ENCODE data around the gene VAPB. TPM values are rescaled to one million over a fixed set of nuclear protein-coding genes. Genes with fewer than 3 reads are reported as not detected.

The VAPB gene
- total RNA-seq, 1 donor from 2014 or later: 53.8 TPM

GRCh38 chr20:58401162-58401561 is 12.1 kb downstream of the VAPB start:
- Mint-ChIP-seq H3K4me3 (ENCODE audit: low read depth) (no peak overlapping the region), H3K9me3 (ENCODE audit: low read depth) (no peaks in the 10 kb centered on the region), H3K36me3 (ENCODE audit: insufficient read depth) (peaks cover 3% of the 10 kb centered on the region), H3K27me3 (no peaks in the 10 kb centered on the region), H3K27ac (no peak overlapping the region), H3K4me1 (ENCODE audit: low read depth) (peaks cover 8% of the 10 kb centered on the region)
- no peak for DNase-seq (ENCODE audit: low spot score, unreplicated experiment)
- no peak for TF ChIP-seq CTCF (IDR thresholded peaks at IDR 0.05; ENCODE audit: unreplicated experiment)

GRCh38 chr20:58402305-58402704 is 13.3 kb downstream of the VAPB start:
- TF ChIP-seq CTCF (IDR thresholded peaks at IDR 0.05; ENCODE audit: unreplicated experiment): no peak
- H3K27ac Mint-ChIP-seq: no peak overlapping the region
- DNase-seq (ENCODE audit: low spot score, unreplicated experiment): no peak
- no peak overlapping the region for H3K4me3 Mint-ChIP-seq (ENCODE audit: low read depth)
- no peaks in the 10 kb centered on the region for H3K9me3 Mint-ChIP-seq (ENCODE audit: low read depth)
- H3K4me1 Mint-ChIP-seq (ENCODE audit: low read depth): peaks cover 9% of the 10 kb centered on the region
- peaks cover 3% of the 10 kb centered on the region for H3K36me3 Mint-ChIP-seq (ENCODE audit: insufficient read depth)
- H3K27me3 Mint-ChIP-seq: no peaks in the 10 kb centered on the region

- no peaks in the 10 kb centered on the region for H3K9me3 Mint-ChIP-seq (ENCODE audit: low read depth)
- TF ChIP-seq CTCF (IDR thresholded peaks at IDR 0.05; ENCODE audit: unreplicated experiment): no peak
- no peaks in the 10 kb centered on the region for H3K27me3 Mint-ChIP-seq
- H3K4me1 Mint-ChIP-seq (ENCODE audit: low read depth): peaks cover 9% of the 10 kb centered on the region
- H3K36me3 Mint-ChIP-seq (ENCODE audit: insufficient read depth): peaks cover 3% of the 10 kb centered on the region
- H3K4me3 Mint-ChIP-seq (ENCODE audit: low read depth): no peak overlapping the region
- H3K27ac Mint-ChIP-seq: no peak overlapping the region
- no peak for DNase-seq (ENCODE audit: low spot score, unreplicated experiment)
Measured at GRCh38 chr20:58402827-58403226, 13.8 kb downstream of the VAPB start.

GRCh38 chr20:58403272-58403671 is 14.2 kb downstream of the VAPB start:
- no peak overlapping the region for H3K27ac Mint-ChIP-seq
- H3K4me1 Mint-ChIP-seq (ENCODE audit: low read depth): peaks cover 12% of the 10 kb centered on the region
- H3K9me3 Mint-ChIP-seq (ENCODE audit: low read depth): no peaks in the 10 kb centered on the region
- H3K27me3 Mint-ChIP-seq: no peaks in the 10 kb centered on the region
- no peak for DNase-seq (ENCODE audit: low spot score, unreplicated experiment)
- H3K4me3 Mint-ChIP-seq (ENCODE audit: low read depth): no peak overlapping the region
- TF ChIP-seq CTCF (IDR thresholded peaks at IDR 0.05; ENCODE audit: unreplicated experiment): no peak
- H3K36me3 Mint-ChIP-seq (ENCODE audit: insufficient read depth): peaks cover 1% of the 10 kb centered on the region

GRCh38 chr20:58405504-58406291 is 16.7 kb downstream of the VAPB start:
- H3K4me3 Mint-ChIP-seq (ENCODE audit: low read depth): no peak overlapping the region
- no peaks in the 10 kb centered on the region for H3K27me3 Mint-ChIP-seq
- no peak overlapping the region for H3K27ac Mint-ChIP-seq
- H3K9me3 Mint-ChIP-seq (ENCODE audit: low read depth): no peaks in the 10 kb centered on the region
- TF ChIP-seq CTCF (IDR thresholded peaks at IDR 0.05; ENCODE audit: unreplicated experiment): no peak
- H3K4me1 Mint-ChIP-seq (ENCODE audit: low read depth): peaks cover 15% of the 10 kb centered on the region
- DNase-seq (ENCODE audit: low spot score, unreplicated experiment): no peak
- H3K36me3 Mint-ChIP-seq (ENCODE audit: insufficient read depth): no peaks in the 10 kb centered on the region

All from progenitor cell of endocrine pancreas (in vitro differentiated cells).